22Rv1 (cell line): Measurements from ENCODE around the gene GPR180.

ENCODE experiments used
- CTCF ChIP-seq: fragments of 450-650 bp; IDR thresholded peaks from 2 replicates; pipeline ENCODE4 v1.5.1; 2017; ENCODE audit warnings: mild to moderate bottlenecking
- ZFX ChIP-seq: fragments of 450-650 bp; IDR thresholded peaks from 2 replicates; pipeline ENCODE4 v1.6.1; 2017; ENCODE audit warnings: antibody characterized with exemption, borderline replicate concordance

- TF ChIP-seq CTCF, result no peak
- no peak for TF ChIP-seq ZFX
Observed at GRCh38 chr13:94596575-94596971, 5.1 kb upstream of the GPR180 start.
